ENCODE data around the gene IGF2BP1.

The IGF2BP1 gene

GRCh38 chr17:48970224-48970623 is 27.0 kb upstream of the IGF2BP1 start:
- Histone ChIP-seq H3K79me2 (ENCODE audit: insufficient read depth, low read length) (no peaks in the 10 kb centered on the region), H4K20me1 (ENCODE audit: low read depth, low read length) (no peaks in the 10 kb centered on the region), H3K27ac (ENCODE audit: low read depth, low read length) (no peak overlapping the region), H3K4me3 (ENCODE audit: insufficient read depth, low read length, poor library complexity, severe bottlenecking) (no peak overlapping the region), H3K9me3 (ENCODE audit: insufficient read depth, low read length) (no peaks in the 10 kb centered on the region), H3K9ac (ENCODE audit: low read length) (no peak overlapping the region), H2AFZ (ENCODE audit: low read depth, low read length, severe bottlenecking) (no peak overlapping the region), H3F3A (ENCODE audit: insufficient read depth) (no peaks in the 10 kb centered on the region), H3K4me2 (ENCODE audit: low read depth, low read length, poor library complexity, severe bottlenecking) (no peak overlapping the region), H3K36me3 (ENCODE audit: low read length) (no peaks in the 10 kb centered on the region), H3K9me2 (replicated peaks; ENCODE audit: insufficient read depth, low read length) (no peaks in the 10 kb centered on the region), H3K27me3 (ENCODE audit: low read length) (no peaks in the 10 kb centered on the region)
- no peak for TF ChIP-seq EZH2phosphoT487 (conservative IDR thresholded peaks at IDR 0.05; ENCODE audit: low read length)
- TF ChIP-seq CTCF (IDR thresholded peaks at IDR 0.05; ENCODE audit: insufficient read depth, low read length, poor library complexity, severe bottlenecking) = no peak

GRCh38 chr17:48970865-48971687 is 26.1 kb upstream of the IGF2BP1 start:
- Histone ChIP-seq H3K79me2 (ENCODE audit: insufficient read depth, low read length) (no peaks in the 10 kb centered on the region), H3K27me3 (ENCODE audit: low read length) (no peaks in the 10 kb centered on the region), H3K4me2 (ENCODE audit: low read depth, low read length, poor library complexity, severe bottlenecking) (no peak overlapping the region), H3K9me3 (ENCODE audit: insufficient read depth, low read length) (no peaks in the 10 kb centered on the region), H3K27ac (ENCODE audit: low read depth, low read length) (no peak overlapping the region), H3K9me2 (replicated peaks; ENCODE audit: insufficient read depth, low read length) (no peaks in the 10 kb centered on the region), H4K20me1 (ENCODE audit: low read depth, low read length) (no peaks in the 10 kb centered on the region), H3F3A (ENCODE audit: insufficient read depth) (no peaks in the 10 kb centered on the region), H3K9ac (ENCODE audit: low read length) (no peak overlapping the region), H2AFZ (ENCODE audit: low read depth, low read length, severe bottlenecking) (no peak overlapping the region), H3K4me3 (ENCODE audit: insufficient read depth, low read length, poor library complexity, severe bottlenecking) (no peak overlapping the region), H3K36me3 (ENCODE audit: low read length) (no peaks in the 10 kb centered on the region)
- TF ChIP-seq CTCF (IDR thresholded peaks at IDR 0.05; ENCODE audit: insufficient read depth, low read length, poor library complexity, severe bottlenecking) = no peak
- no peak for TF ChIP-seq EZH2phosphoT487 (conservative IDR thresholded peaks at IDR 0.05; ENCODE audit: low read length)

- no peak for TF ChIP-seq CTCF (IDR thresholded peaks at IDR 0.05; ENCODE audit: insufficient read depth, low read length, poor library complexity, severe bottlenecking)
- no peak for TF ChIP-seq EZH2phosphoT487 (conservative IDR thresholded peaks at IDR 0.05; ENCODE audit: low read length)
- no peak overlapping the region for H3K4me2 ChIP-seq (ENCODE audit: low read depth, low read length, poor library complexity, severe bottlenecking)
- no peak overlapping the region for H3K27ac ChIP-seq (ENCODE audit: low read depth, low read length)
- no peaks in the 10 kb centered on the region for H3F3A ChIP-seq (ENCODE audit: insufficient read depth)
- H3K4me3 ChIP-seq (ENCODE audit: insufficient read depth, low read length, poor library complexity, severe bottlenecking) = no peak overlapping the region
- no peak overlapping the region for H3K9ac ChIP-seq (ENCODE audit: low read length)
- H3K27me3 ChIP-seq (ENCODE audit: low read length) = no peaks in the 10 kb centered on the region
- H3K79me2 ChIP-seq (ENCODE audit: insufficient read depth, low read length) = no peaks in the 10 kb centered on the region
- H4K20me1 ChIP-seq (ENCODE audit: low read depth, low read length) = no peaks in the 10 kb centered on the region
- H3K9me3 ChIP-seq (ENCODE audit: insufficient read depth, low read length) = no peaks in the 10 kb centered on the region
- no peak overlapping the region for H2AFZ ChIP-seq (ENCODE audit: low read depth, low read length, severe bottlenecking)
- H3K9me2 ChIP-seq (replicated peaks; ENCODE audit: insufficient read depth, low read length) = no peaks in the 10 kb centered on the region
- H3K36me3 ChIP-seq (ENCODE audit: low read length) = no peaks in the 10 kb centered on the region
Measured at GRCh38 chr17:48972749-48973097, 24.5 kb upstream of the IGF2BP1 start.

All from SU-DHL-6 (cell line).